ENCODE measurements around the gene DCUN1D2.

Gene DCUN1D2

GRCh38 chr13:113422807-113423519 lies 67.5 kb downstream of the DCUN1D2 start:
- DNase-seq (ENCODE audit: low read depth in 3 of 3) = no peak

DNA sequence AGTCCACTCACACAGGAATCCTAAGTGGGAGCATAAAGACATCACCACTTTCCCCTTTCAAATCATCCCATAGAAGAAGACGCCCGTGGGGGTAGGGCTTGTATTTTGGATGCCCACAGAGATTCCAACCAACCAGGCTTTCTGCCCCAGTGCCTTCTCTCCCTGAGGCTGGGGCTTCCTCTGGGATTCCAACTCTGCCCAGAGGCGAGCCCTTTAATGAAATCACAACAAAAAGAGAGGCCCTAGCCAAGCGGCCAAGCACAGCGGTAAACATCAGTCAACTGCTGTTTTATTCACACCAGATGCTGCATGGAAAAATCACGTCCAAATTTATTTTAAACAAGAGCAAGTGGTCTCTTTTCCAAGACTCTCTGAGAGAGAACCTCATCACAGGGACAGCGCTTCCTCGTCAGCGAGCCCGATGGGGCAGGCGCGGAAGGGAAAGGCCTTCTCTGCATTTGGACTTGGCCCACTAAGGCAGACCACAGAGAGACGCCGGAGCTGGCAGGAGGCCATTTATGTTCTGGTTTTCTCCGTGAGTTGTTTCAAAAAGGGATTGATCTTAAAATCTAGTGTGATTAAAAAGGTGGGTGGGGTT lies 68.7 kb downstream of the DCUN1D2 start:
- DNase-seq (ENCODE audit: low read depth in 3 of 3) = no peak

DNA sequence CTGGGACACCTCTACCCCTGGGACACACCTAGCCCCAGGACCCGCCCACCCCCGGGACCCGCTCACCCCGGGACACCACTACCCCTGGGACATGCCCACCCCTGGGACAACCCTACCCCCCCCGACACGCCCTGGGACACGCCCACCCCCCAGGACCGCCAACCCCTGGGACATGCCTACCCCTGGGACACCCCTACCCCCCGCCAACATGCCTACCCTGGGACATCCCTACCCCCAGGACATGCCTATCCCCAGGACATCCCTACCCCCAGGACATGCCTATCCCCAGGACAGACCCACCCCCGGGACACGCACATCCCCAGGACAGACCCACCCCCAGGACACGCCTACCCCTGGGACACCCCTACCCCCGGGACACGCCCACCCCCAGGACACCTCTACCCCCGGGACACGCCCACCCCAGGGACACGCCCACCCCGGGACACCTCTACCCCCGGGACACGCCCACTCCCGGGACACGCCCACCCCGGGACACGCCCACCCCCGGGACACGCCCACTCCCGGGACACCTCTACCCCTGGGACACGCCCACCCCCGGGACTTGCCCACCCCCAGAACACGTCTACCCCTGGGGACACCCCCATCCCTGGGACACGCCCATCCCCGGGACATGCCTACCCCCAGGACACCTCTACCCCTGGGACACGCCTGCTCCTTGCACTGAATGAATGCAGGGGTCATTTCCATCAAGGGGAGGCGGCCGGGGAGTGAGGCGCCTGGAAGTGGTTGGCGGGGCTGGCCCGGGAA lies 69.5 kb downstream of the DCUN1D2 start:
- no peak for DNase-seq (ENCODE audit: low read depth in 3 of 3)

- DNase-seq (ENCODE audit: low read depth in 3 of 3) = no peak
These were observed 70.3 kb downstream of the DCUN1D2 start for GRCh38 chr13:113420232-113420631.

GRCh38 chr13:113419531-113420193 lies 70.8 kb downstream of the DCUN1D2 start:
- DNase-seq (ENCODE audit: low read depth in 3 of 3) = no peak

- DNase-seq (ENCODE audit: low read depth in 3 of 3) = no peak
These were observed 71.8 kb downstream of the DCUN1D2 start for GRCh38 chr13:113418722-113419049.

DNA sequence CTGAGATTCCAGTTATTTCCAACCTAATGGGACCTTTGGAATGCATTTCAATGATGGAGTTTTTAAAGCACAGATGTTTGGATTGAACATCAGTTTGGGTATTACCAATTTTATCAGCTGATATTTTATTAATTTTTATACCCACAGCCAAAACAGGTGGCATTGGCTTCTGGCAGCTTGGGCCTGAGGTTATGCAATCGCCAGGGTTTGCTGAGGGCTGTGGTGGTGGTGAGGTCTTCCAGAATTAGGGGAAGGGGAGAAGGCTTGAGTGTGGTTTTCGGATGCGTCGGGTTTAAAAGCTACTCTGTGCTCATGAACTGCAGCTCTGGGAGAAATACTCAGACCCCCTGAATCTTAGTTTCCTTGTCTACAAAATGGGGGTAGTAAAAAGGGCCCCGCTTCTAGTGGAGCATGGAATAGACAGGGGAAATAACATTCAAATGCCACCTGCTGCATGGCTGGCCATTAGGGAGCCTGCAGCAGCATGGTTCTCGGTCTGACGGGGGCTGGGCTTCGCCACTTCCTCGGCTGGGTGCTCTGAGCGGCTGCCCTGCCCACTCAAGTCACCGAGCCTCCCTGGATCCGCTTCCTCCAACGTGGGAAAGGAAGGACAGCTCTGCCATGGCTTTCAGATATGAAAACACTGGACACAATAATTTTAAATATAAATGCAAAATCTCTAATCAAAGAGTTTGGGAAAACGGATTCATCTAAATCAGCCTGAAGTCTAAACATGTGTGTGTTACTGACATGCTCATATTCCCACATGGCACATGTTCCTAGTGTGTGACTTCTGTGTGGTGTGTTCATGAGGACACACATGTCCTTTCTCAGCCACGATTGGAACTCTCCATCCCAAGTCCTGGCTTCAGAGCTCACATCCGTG lies 72.4 kb downstream of the DCUN1D2 start:
- DNase-seq (ENCODE audit: low read depth in 3 of 3) = no peak

DNA sequence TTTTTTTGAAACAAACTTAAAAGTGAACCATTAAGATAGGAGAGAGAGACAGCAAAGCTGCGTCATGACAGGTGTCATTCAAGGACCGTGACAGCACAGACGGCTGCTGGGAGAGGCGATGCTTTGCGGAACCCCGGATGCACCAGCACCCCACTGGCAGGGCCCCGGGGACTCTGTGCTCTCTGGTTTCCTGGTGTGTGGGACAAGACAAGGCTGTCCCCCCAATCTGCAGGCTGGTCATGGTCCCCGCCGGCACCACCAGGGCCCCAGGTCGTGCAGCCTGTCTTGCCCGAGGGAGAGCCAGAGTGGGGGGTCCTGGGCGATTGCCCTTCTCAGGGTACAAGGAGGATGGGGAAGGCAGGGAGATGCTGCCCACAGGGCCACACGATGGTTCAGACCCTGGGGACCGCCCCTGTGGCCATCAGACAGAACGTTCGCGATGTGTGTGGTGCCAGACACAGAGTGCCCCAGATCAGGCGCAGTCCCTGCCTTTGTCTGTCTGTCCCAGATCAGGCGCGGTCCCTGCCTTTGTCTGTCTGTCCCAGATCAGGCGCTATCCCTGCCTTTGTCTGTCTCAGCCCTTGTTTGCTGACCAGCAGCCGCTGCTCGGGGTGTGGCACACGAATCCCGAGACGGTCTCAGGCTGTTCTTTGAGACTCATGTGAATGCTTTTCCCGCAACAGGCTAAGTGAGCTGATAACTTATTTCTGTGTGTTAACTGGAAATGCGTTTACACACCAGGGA lies 73.3 kb downstream of the DCUN1D2 start:
- no peak for DNase-seq (ENCODE audit: low read depth in 3 of 3)

DNA sequence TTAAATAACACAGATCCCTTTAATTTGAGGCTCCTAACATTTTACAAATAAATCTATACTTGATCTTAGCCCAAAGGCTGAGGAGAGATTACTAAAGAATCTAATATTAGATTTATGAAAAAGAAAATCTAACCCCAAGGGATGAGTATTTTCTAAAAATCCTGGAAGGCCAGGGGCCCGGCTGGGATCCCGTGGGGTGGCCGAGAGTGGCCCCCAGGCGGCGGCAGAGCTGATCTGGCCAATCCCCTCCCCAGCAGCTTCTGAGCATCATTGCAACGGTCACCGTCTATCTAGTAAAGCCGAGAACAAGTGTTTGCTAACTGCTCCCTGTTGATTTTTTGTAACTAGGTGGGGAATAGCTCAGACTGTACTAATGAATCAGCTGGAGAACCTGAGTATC lies 74.7 kb downstream of the DCUN1D2 start:
- no peak for DNase-seq (ENCODE audit: low read depth in 3 of 3)

- DNase-seq (ENCODE audit: low read depth in 3 of 3) = no peak
These were observed 75.5 kb downstream of the DCUN1D2 start for GRCh38 chr13:113415032-113415431.

DNA sequence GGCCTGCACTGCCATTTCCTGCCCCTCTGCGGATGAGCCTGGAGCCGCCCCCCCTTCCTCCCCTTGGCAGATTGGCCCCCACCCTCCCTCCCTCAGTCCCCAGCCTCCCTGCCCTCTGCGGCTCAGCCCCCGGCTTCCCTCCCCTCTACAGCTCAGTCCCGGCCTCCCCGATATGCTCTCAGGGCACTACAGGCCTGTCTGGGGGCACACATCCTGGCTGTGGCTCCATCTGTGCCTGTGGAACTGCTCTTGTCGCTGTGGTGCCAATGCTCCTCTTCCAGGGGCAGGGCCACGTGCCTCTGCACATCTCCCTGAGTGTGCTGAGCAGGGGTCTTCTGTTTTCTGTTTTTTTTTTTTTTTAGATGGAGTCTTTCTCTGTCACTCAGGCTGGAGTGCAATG lies 76.2 kb downstream of the DCUN1D2 start:
- no peak for DNase-seq (ENCODE audit: low read depth in 3 of 3)

- no peak for DNase-seq (ENCODE audit: low read depth in 3 of 3)
These were observed 76.6 kb downstream of the DCUN1D2 start for GRCh38 chr13:113413898-113414282.

- no peak for DNase-seq (ENCODE audit: low read depth in 3 of 3)
These were observed 77.2 kb downstream of the DCUN1D2 start for GRCh38 chr13:113413178-113413897.

DNA sequence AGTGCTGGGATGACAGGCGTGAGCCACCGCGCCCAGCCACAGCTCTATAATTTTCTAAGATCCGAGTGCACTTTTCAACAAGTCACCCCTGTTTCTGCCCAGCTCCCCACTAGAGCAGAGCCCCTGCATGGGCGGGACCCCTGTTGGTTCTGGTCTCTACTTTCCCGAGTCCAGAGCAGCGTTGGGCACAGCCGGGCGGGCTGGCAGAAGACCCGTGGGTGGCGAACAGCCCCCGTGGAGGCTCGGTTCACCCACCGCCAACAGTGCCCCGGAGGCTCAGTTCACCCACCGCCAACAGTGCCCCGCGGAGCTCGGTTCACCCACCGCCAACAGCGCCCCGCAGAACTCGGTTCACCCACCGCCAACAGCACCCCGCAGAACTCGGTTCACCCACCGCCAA lies 78.1 kb downstream of the DCUN1D2 start:
- DNase-seq (ENCODE audit: low read depth in 3 of 3) = no peak

DNA sequence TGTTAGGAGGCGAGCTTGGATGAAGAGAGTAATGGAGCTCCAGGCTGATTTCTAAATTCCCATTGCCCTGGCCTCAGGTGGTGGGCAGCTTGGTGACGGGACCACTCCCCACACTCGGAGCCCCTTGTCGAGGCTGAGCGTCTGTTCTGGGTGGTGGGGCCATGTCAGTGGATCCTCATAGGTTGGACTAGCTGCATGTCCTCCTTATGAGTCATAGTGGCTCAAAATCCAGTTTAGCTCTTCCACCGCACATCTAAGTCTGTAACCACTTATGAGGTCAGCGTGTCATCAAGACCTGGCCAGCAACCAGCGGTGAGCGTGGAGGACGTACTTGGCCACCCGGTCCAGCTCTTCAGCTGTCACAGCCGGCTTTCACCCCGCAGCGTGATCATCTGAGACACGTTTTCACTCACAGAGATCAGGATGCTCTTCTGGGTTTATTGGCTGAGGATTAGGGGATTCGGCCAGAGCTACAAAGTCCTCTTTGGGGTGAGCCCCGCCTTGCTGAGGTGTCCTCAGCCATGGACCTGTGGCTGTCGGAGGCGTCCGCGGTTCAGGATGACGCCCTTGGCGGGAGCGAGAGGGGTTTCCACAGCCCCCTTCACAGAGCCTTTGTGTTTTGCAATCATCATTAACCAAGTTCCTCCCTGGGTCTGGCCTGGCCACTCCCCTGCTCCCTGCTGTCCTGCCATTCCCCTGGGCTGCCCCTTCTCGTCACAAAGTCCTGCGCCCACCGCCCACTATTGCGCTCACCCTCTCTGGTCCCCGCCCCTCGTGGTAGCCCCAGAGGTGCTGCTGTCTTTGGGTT lies 79.1 kb downstream of the DCUN1D2 start:
- no peak for DNase-seq (ENCODE audit: low read depth in 3 of 3)

- no peak for DNase-seq (ENCODE audit: low read depth in 3 of 3)
These were observed 79.9 kb downstream of the DCUN1D2 start for GRCh38 chr13:113410472-113411201.

- no peak for DNase-seq (ENCODE audit: low read depth in 3 of 3)
These were observed 81.9 kb downstream of the DCUN1D2 start for GRCh38 chr13:113408562-113408961.

DNA sequence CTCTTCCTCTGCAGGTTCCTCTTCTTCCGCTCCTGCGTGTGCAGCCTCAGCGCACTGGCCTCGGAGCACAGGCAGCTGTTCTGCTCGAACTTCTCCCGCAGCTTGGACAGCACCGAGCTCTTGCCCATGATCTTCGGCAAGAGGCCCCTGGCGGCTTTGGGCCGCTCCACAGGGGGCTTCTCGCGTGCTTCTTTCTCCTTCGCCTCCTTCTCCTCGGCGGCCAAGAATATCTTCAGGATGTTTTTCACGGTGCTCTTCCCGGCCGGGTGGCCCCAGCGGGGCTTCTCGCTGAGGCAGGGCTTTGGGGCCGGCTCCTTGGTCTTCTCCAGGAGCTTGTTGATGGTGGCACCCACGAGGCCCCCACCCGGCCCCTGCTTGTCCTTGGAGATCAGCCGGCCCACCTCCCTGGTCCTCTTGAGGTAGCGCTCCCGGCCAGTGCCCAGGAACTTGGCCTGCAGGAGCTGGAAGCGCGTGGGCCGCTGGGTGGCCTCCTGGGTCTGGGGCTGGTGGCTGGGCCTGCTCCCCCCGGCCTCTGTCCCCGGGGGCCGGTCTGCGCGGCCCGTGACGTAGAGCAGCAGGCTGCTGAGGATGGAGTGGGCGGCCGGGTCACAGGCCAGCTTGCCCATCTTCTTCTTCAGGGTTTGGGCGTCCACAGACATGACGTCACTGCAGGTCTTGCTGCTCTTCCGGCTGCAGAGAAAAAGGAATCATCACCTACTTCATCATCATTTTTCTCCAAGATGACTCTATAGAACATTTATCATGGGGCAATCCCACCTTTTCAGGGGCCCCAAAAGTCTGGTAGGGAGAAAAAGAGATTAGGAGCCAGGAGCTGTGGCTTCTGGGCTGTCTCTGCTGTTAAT lies 82.7 kb downstream of the DCUN1D2 start:
- DNase-seq (ENCODE audit: low read depth in 3 of 3) = no peak
